HEK293 (cell line): ENCODE results near the gene KCNMA1.

Experiments used
- ZBTB1 ChIP-seq: fragments of 450-650 bp; formaldehyde crosslinking; IDR thresholded peaks from 2 replicates; pipeline ENCODE4 v1.5.1; 2016; ENCODE audit warnings: missing biosample characterization, missing genetic modification characterization
- ZBTB10 ChIP-seq: fragments of 450-650 bp; formaldehyde crosslinking; IDR thresholded peaks from 2 replicates; pipeline ENCODE4 v1.5.1; 2016; ENCODE audit warnings: missing biosample characterization, missing genetic modification characterization
- ZNF223 ChIP-seq: fragments of 450-650 bp; formaldehyde crosslinking; IDR thresholded peaks from 2 replicates; pipeline ENCODE4 v1.5.1; 2016; ENCODE audit warnings: missing biosample characterization, missing genetic modification characterization
- ZNF292 ChIP-seq: fragments of 450-650 bp; formaldehyde crosslinking; IDR thresholded peaks from 2 replicates; pipeline ENCODE4 v1.5.1; 2016; ENCODE audit warnings: low read depth, missing biosample characterization, missing genetic modification characterization, borderline replicate concordance
- ZNF366 ChIP-seq: fragments of 450-650 bp; formaldehyde crosslinking; conservative IDR thresholded peaks from 2 replicates; pipeline ENCODE4 v1.5.1; 2016; ENCODE audit warnings: missing biosample characterization, missing genetic modification characterization
- ZNF501 ChIP-seq: fragments of 450-650 bp; formaldehyde crosslinking; IDR thresholded peaks from 2 replicates; pipeline ENCODE4 v1.5.1; 2016; ENCODE audit warnings: missing biosample characterization, missing genetic modification characterization
- ZNF610 ChIP-seq: fragments of 450-650 bp; formaldehyde crosslinking; IDR thresholded peaks from 2 replicates; pipeline ENCODE4 v1.5.1; 2016; ENCODE audit warnings: missing biosample characterization, missing genetic modification characterization, borderline replicate concordance
- ZNF639 ChIP-seq: fragments of 450-650 bp; formaldehyde crosslinking; IDR thresholded peaks from 2 replicates; pipeline ENCODE4 v1.5.1; 2016; ENCODE audit warnings: missing biosample characterization, missing genetic modification characterization
- ZNF747 ChIP-seq: fragments of 450-650 bp; formaldehyde crosslinking; IDR thresholded peaks from 2 replicates; pipeline ENCODE4 v1.5.1; 2016; ENCODE audit warnings: missing biosample characterization, missing genetic modification characterization
- ZNF768 ChIP-seq: fragments of 450-650 bp; formaldehyde crosslinking; IDR thresholded peaks from 2 replicates; pipeline ENCODE4 v1.5.1; 2018; ENCODE audit warnings: missing biosample characterization, mild to moderate bottlenecking, missing genetic modification characterization
- ZNF776 ChIP-seq: fragments of 450-650 bp; formaldehyde crosslinking; IDR thresholded peaks from 2 replicates; pipeline ENCODE4 v1.5.0; 2017; ENCODE audit warnings: missing biosample characterization, missing genetic modification characterization, borderline replicate concordance
- ZNF843 ChIP-seq: fragments of 450-650 bp; formaldehyde crosslinking; IDR thresholded peaks from 2 replicates; pipeline ENCODE4 v1.5.1; 2016; ENCODE audit warnings: missing biosample characterization, missing genetic modification characterization
- TF ChIP-seq, protein P1 (sequence below): fragments of 450-650 bp; formaldehyde crosslinking; IDR thresholded peaks from 2 replicates; pipeline ENCODE4 v1.5.1; 2016; ENCODE audit warnings: missing biosample characterization, missing genetic modification characterization
- TF ChIP-seq, protein P2 (sequence below): fragments of 450-650 bp; formaldehyde crosslinking; IDR thresholded peaks from 2 replicates; pipeline ENCODE4 v1.5.1; 2016; ENCODE audit warnings: missing biosample characterization, missing genetic modification characterization

DNA sequence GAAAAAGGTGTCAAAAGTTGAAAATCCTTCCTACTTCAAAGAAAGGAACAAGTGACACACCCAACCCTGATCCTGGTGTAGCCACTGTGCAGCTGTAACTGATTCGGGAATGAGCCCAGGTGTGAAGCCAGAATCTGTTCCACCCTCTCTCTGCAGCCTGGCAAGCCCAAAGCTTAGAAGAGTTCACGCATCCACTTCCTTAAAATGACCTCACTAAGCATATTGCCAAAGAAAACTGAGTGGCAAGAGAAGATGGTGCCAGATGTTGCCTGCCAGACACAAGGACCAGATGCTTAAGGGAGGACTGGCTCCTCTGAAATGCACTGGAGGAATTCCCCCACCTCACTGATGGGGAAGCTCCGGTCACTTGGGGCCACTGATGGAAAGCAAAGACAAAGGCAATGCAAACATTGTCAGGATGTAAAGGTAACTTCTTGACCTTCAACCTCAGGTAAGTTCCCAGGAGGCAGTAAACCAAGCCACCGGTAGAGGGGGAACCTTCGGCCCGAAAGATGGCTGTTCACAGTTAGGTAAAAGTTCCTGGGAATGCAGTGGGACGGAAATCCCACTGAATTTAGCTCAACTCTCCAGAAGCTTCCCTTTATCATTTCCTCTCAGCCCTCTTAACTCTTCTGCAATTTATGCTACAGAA lies 554.9 kb downstream of the KCNMA1 start:
- TF ChIP-seq, protein P1, sequence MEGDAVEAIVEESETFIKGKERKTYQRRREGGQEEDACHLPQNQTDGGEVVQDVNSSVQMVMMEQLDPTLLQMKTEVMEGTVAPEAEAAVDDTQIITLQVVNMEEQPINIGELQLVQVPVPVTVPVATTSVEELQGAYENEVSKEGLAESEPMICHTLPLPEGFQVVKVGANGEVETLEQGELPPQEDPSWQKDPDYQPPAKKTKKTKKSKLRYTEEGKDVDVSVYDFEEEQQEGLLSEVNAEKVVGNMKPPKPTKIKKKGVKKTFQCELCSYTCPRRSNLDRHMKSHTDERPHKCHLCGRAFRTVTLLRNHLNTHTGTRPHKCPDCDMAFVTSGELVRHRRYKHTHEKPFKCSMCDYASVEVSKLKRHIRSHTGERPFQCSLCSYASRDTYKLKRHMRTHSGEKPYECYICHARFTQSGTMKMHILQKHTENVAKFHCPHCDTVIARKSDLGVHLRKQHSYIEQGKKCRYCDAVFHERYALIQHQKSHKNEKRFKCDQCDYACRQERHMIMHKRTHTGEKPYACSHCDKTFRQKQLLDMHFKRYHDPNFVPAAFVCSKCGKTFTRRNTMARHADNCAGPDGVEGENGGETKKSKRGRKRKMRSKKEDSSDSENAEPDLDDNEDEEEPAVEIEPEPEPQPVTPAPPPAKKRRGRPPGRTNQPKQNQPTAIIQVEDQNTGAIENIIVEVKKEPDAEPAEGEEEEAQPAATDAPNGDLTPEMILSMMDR (tag by site-specific recombination) = no peak
- TF ChIP-seq ZNF223 (tag by site-specific recombination) (no peak), ZNF768 (tag by site-specific recombination) (no peak), ZNF776 (no peak), ZNF843 (tag by site-specific recombination) (no peak), ZBTB1 (tag by site-specific recombination) (no peak), ZNF639 (tag by site-specific recombination) (no peak), ZBTB10 (tag by site-specific recombination) (no peak), ZNF747 (tag by site-specific recombination) (no peak), ZNF610 (tag by site-specific recombination) (no peak), ZNF501 (no peak), ZNF292 (tag by site-specific recombination) (no peak), ZNF366 (no peak)
- TF ChIP-seq, protein P2, sequence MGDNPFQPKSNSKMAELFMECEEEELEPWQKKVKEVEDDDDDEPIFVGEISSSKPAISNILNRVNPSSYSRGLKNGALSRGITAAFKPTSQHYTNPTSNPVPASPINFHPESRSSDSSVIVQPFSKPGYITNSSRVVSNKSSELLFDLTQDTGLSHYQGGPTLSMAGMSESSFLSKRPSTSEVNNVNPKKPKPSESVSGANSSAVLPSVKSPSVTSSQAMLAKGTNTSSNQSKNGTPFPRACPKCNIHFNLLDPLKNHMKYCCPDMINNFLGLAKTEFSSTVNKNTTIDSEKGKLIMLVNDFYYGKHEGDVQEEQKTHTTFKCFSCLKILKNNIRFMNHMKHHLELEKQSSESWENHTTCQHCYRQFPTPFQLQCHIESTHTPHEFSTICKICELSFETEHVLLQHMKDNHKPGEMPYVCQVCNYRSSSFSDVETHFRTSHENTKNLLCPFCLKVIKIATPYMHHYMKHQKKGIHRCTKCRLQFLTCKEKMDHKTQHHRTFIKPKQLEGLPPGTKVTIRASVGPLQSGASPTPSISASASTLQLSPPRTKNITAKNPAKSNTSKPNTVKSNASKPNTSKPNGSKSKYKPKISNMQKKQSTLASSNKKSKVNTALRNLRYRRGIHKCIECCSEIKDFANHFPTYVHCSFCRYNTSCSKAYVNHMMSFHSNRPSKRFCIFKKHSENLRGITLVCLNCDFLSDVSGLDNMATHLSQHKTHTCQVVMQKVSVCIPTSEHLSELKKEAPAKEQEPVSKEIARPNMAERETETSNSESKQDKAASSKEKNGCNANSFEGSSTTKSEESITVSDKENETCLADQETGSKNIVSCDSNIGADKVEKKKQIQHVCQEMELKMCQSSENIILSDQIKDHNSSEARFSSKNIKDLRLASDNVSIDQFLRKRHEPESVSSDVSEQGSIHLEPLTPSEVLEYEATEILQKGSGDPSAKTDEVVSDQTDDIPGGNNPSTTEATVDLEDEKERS = no peak
